HG03575 (cell line): ENCODE data around the gene SP1.
"Not testable (repeated sequence)": the region's sequence is repeated elsewhere in the genome, so short reads cannot be mapped to it uniquely, and the experiment has no call there.

Experiments used
- ATAC-seq: cut with Tn5 transposase; IDR thresholded peaks from one replicate; pipeline ENCODE4 v1.9.1; 2021; ENCODE audit not compliant: unreplicated experiment, insufficient number of reproducible peaks, low FRiP score; ENCODE audit errors: extremely low read depth

SP1 gene

GRCh38 chr12:53353257-53353655, 26.7 kb upstream of the SP1 start:
- no peak for ATAC-seq

GRCh38 chr12:53355121-53355520, 24.9 kb upstream of the SP1 start:
- ATAC-seq: no peak

- no peak for ATAC-seq
These were observed 21.0 kb upstream of the SP1 start for GRCh38 chr12:53358836-53359419.

GRCh38 chr12:53361638-53362037, 18.3 kb upstream of the SP1 start:
- not testable (repeated sequence) for ATAC-seq

- no peak for ATAC-seq
These were observed 14.6 kb upstream of the SP1 start for GRCh38 chr12:53365245-53365904.

GRCh38 chr12:53373554-53374133, 6.3 kb upstream of the SP1 start:
- not testable (repeated sequence) for ATAC-seq

- ATAC-seq: not testable (repeated sequence)
These were observed 5.7 kb upstream of the SP1 start for GRCh38 chr12:53374277-53374676.

GRCh38 chr12:53376747-53377146, 3.2 kb upstream of the SP1 start:
- ATAC-seq: no peak

GRCh38 chr12:53378222-53378621, 1.8 kb upstream of the SP1 start:
- ATAC-seq: no peak

- no peak for ATAC-seq
These were observed 1.1 kb upstream of the SP1 start for GRCh38 chr12:53378724-53379388.

- ATAC-seq: peak; percentile 59
These were observed 430 bp upstream of the SP1 start for GRCh38 chr12:53379389-53380103.

GRCh38 chr12:53380794-53381730, 1.1 kb downstream of the SP1 start:
- ATAC-seq: no peak

GRCh38 chr12:53381731-53382630, 2.0 kb downstream of the SP1 start:
- ATAC-seq: no peak

- no peak for ATAC-seq
These were observed 3.3 kb downstream of the SP1 start for GRCh38 chr12:53383258-53383657.

GRCh38 chr12:53386381-53386780, 6.4 kb downstream of the SP1 start:
- not testable (repeated sequence) for ATAC-seq

GRCh38 chr12:53388932-53389331, 9.0 kb downstream of the SP1 start:
- ATAC-seq: no peak

GRCh38 chr12:53389702-53390101, 9.7 kb downstream of the SP1 start:
- ATAC-seq: no peak

GRCh38 chr12:53391724-53392123, 11.7 kb downstream of the SP1 start:
- ATAC-seq: no peak
